SK-N-MC (cell line): ENCODE data around the gene KRTAP4-5.
A peak's percentile ranks its signal among the peaks of the same experiment; 100 is the strongest.
"Not testable (repeated sequence)": the region's sequence is repeated elsewhere in the genome, so short reads cannot be mapped to it uniquely, and the experiment has no call there.

Experiments
- DNase-seq: peaks from one replicate; pipeline ENCODE4 v3.0.0-alpha.2; 2011; ENCODE audit warnings: low read depth, low spot score
- H3K27ac ChIP-seq: fragments of 200-600 bp; sonication (generic); 2 replicates; pipeline ENCODE4 v1.5.1; 2016; ENCODE audit warnings: mixed run types
- H3K36me3 ChIP-seq: fragments of 200-600 bp; sonication (generic); 2 replicates; pipeline ENCODE4 v1.6.1; 2017; ENCODE audit warnings: antibody characterized with exemption, low read length, mixed read lengths; ENCODE audit not compliant: insufficient read depth
- H3K4me3 ChIP-seq: fragments of 200-600 bp; sonication (generic); 2 replicates; pipeline ENCODE4 v1.5.1; 2016
- H3K9ac ChIP-seq: fragments of 200-600 bp; sonication (generic); 2 replicates; pipeline ENCODE4 v1.8.0; 2017; ENCODE audit warnings: mixed run types, mixed read lengths; ENCODE audit not compliant: insufficient read length
- H3K9me3 ChIP-seq: fragments of 200-600 bp; sonication (generic); 2 replicates; pipeline ENCODE4 v1.6.1; 2017; ENCODE audit warnings: low read depth, mild to moderate bottlenecking, antibody characterized with exemption, low read length, moderate library complexity, mixed read lengths
- EZH2 ChIP-seq: fragments of 200-600 bp; sonication (generic); IDR thresholded peaks from one replicate; pipeline ENCODE4 v1.6.1; 2017; ENCODE audit warnings: antibody characterized with exemption
- FOXP2 ChIP-seq: optimal IDR thresholded peaks from 2 replicates; pipeline ENCODE3; 2011; ENCODE audit warnings: mild to moderate bottlenecking, moderate library complexity; ENCODE audit not compliant: insufficient read depth; ENCODE audit errors: extremely low read length, control extremely low read depth
- POLR2AphosphoS5 ChIP-seq: IDR thresholded peaks from 2 replicates; pipeline ENCODE4 v1.6.1; 2012; ENCODE audit warnings: mild to moderate bottlenecking, low read depth, low read length, borderline replicate concordance

The KRTAP4-5 gene

DNA sequence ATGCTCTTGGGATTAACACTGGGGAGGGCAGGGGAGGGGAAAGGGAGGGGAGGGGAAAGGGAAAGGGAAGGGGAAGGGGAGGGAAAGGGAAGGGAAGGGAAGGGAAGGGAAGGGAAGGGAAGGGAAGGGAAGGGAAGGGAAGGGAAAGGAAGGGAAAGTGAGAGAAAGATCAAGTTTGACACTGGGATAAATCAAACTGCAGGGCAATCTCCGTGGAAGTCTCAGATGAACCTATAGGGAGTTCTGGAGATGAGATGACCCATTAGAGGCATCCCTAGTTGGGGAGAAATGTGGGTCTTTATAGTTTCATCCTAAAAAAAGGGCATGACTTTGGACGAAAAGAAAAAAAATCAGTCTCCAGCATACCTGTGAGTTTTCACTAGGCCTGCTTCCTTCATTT, 27.9 kb downstream of the KRTAP4-5 start:
- Histone ChIP-seq H3K27ac (no peak overlapping the region), H3K4me3 (no peak overlapping the region), H3K9ac (no peak overlapping the region), H3K36me3 (no peaks in the 10 kb centered on the region), H3K9me3 (peaks cover 3% of the 10 kb centered on the region; the same call in 1 of the 2 replicates)
- no peak for DNase-seq
- no peak for TF ChIP-seq POLR2AphosphoS5
- TF ChIP-seq EZH2, result no peak
- TF ChIP-seq FOXP2, result no peak

DNA sequence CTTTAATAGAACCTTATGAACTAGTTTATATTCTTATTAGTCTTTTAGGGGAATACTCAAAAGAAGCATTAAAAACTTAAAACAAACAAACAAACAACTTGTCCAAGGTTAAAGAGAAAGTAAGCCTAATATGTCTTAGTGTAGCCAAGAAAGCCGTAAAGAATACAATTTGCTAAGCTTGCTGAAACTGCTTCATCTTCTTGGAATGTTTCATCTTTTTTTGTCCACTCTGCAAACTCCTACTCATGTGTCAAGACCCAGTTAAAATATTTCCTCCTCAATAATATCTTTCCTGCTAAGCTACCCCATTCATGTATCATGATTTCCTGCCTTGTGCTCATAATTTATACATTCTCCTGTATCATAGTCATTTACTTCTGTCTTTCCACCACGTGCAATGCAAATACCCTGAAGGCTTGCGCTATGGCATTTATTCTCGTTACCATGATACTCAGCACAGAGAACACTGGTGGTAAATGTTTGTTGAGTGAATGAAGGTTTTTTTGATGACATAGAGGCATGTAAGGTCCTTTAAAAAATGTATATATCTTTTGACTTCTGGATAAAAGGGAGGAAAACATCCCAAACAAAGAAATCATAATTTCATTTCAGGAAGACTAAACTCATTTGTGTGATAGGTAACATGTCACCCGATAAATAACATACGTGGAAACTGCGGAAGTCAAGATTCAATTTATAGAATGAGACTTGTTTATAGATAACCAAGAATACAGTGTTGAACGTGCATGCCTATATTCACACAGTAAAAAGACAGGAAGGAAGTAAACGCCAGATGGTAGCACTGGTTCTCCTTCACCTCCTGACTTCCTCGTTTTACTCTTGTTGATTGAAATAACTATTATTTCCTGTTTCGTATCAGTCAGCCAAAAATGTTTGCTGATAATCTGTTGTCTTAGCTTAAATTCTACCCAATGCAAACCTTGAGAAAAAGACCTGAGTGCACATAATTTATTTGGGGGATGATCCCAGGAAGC, 29.6 kb downstream of the KRTAP4-5 start:
- H3K9me3 ChIP-seq, H3K36me3 ChIP-seq, H3K9ac ChIP-seq: not testable (repeated sequence)
- DNase-seq, result peak; percentile 86
- H3K4me3 ChIP-seq, result peak overlapping the region; percentile 36; the same call in 1 of the 2 replicates
- H3K27ac ChIP-seq, result peak overlapping the region; percentile 91

DNA sequence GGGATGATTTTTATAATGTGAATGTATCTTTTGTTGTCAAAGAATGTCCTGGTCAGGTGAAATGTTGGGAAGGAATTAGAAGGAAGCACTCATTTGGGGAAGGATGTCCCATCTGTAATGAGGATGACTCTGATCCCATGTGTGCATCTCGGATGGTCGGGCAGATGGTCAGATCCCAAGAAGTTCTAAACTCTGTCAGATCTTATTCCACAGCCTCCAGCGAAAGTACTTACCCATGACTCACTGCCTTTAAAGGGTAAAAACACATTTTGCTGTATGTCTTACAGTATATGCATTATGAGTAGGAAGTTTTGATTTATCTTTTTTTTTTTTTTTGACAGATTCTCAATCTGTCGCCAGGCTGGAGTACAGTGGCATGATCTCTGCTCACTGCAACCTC, 30.9 kb downstream of the KRTAP4-5 start:
- no peak for TF ChIP-seq POLR2AphosphoS5
- no peak for TF ChIP-seq EZH2
- TF ChIP-seq FOXP2, result no peak
- Histone ChIP-seq H3K9ac (no peak overlapping the region), H3K27ac (no peak overlapping the region), H3K9me3 (no peaks in the 10 kb centered on the region), H3K36me3 (no peaks in the 10 kb centered on the region), H3K4me3 (no peak overlapping the region)
- DNase-seq, result no peak

DNA sequence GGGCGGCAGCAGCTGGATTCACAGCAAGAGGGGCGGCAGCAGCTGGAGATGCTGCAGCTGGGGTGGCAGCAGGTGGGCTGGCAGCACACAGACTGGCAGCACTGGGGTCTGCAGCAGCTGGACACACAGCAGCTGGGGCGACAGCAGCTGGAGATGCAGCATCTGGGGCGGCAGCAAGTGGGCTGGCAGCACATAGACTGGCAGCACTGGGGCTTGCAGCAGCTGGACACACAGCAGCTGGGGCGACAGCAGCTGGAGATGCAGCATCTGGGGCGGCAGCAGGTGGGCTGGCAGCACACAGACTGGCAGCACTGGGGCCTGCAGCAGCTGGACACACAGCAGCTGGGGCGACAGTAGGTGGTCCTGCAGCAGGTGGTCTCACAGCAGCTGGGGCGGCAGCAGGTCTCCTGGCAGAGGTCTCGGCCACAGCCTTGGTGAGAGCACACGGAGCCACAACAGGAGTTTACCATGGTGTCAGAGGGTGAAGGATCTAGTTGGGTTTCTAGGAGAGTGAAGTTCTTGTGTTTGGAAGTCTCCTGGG, 31.7 kb downstream of the KRTAP4-5 start, which contains the start of gene KRTAP4-11:
Gene KRTAP4-11, minus strand, starts transcription at position 528 of the 541 bp plus-strand sequence. Its CDS starts 58 bp downstream, at position 470.
- H3K4me3 ChIP-seq, H3K9ac ChIP-seq, H3K27ac ChIP-seq, DNase-seq, H3K9me3 ChIP-seq, H3K36me3 ChIP-seq: not testable (repeated sequence)

DNA sequence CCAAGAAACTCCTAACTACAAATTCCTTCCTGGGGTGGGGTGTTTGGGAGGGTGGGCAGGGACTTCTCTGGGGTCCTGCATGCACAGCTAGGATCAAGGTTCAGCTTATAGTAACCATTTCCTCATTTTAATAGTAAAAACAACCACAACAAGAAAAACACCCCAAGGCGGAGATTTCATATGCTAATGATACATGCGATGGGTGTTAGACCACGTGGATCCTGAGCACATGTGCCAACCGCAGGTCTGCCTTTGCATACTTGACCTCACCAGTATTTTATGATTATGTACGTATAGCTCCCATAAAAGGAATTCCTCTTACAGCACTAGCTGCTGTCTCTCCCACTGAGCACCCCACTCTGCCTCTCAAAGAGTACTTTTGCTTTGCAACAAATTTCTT, 33.3 kb downstream of the KRTAP4-5 start:
- H3K36me3 ChIP-seq, result peaks cover under 1% of the 10 kb centered on the region; the same call in 1 of the 2 replicates
- TF ChIP-seq POLR2AphosphoS5 (no peak; the same call in 1 of the 2 replicates), FOXP2 (no peak), EZH2 (no peak)
- DNase-seq, result peak; percentile 75
- peak overlapping the region; percentile 61 for H3K4me3 ChIP-seq
- H3K9me3 ChIP-seq, result peaks cover 6% of the 10 kb centered on the region; the same call in 1 of the 2 replicates
- H3K9ac ChIP-seq, result peak overlapping the region; percentile 6
- peak overlapping the region; percentile 43; the same call in 1 of the 2 replicates for H3K27ac ChIP-seq

DNA sequence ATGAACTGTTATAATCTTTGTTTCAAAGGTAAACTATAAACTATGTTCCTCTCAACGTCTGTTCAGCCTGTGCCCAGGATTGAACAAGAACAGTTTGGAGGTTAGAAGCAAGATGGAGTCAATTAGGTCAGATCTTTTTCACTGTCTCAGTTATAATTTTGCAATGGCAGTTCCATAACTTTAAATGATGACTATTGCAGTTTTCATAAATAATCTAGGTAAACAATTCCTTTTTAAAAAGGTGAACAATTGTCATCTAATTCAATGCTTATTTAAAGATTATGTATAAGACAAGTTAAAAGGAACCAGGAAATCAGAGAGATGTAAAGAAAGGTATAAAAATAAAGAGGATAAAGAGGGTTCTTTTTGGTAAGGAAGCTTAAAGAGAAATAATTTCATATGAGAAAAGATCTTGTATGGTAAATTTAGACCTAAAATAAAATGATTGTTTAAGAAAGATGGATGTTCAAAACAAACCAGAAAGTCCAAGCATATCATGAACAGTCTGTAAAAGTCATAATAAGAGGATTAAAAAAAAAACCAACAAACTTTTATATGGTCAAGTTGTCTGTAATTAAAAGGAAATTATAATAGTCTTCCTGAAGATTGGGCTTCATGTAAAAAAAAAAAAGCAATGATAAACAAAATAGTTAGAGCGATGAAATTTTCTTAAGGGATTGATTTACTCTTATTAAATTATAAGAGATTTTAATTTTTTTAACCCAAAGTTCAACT, 38.3 kb downstream of the KRTAP4-5 start:
- TF ChIP-seq EZH2 (no peak), POLR2AphosphoS5 (no peak), FOXP2 (no peak)
- no peak overlapping the region for H3K27ac ChIP-seq
- H3K9me3 ChIP-seq, result peaks cover 10% of the 10 kb centered on the region; the same call in 1 of the 2 replicates
- peaks cover 5% of the 10 kb centered on the region; the same call in 1 of the 2 replicates for H3K36me3 ChIP-seq
- DNase-seq, result no peak
- H3K4me3 ChIP-seq, result no peak overlapping the region
- no peak overlapping the region for H3K9ac ChIP-seq

DNA sequence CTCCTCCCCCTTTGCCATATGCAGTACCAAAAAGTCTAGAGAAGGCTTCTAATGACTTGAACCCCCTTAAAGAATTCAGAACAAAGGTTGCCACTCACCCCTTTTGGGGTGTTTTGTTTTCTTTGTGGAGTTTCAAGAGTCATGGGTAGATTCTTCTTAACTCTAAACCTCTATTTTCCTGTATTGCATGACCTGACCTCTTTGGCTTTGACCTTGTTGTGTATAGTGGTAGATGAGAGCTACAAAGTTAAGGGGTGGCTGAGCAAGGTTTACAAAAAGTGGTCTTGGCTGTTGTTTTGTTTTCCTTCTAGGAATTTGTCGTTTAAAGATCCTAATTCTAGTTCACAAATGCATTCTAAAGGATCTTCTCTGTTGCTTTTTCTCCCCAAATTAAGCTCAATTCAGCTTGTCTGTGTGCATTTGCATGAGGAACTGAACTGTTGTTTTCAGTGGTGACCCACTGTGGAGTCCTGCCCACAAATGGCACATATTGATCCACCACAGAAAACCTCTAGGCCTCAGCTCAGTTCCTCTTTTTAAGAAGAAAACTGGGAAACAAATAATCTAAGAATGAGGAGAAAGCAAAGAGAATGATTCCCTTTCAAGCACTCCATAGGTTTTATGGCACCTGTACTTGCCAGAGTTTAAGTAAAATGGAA, 40.8 kb downstream of the KRTAP4-5 start:
- not testable (repeated sequence) for H3K9me3 ChIP-seq, DNase-seq, H3K9ac ChIP-seq, H3K36me3 ChIP-seq, H3K4me3 ChIP-seq, H3K27ac ChIP-seq

DNA sequence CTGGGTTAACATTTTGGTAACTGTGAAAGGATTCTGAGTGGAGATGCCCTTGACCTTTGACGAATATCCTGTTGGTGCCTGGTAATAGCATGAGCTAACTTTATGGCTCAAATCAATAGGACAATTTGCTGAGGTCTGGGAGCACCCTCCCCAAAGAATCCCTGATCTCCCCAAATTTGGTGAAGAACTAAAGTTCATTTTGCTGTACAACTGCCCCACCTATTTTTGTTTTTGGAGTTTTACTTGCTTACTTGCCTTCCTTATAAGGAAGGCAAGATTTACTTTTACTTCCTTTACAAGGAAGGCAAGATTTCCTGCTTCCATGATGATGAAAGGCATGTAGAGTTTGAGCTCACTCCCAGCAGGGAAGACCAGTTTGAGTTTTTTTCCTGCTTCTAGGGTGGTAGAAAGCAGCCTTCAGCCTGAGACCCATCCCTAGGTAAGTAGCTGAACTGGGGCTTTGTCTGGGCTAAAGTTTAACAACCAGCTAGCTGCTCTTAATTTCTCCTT, 41.6 kb downstream of the KRTAP4-5 start:
- TF ChIP-seq FOXP2 (no peak), POLR2AphosphoS5 (no peak), EZH2 (no peak)
- peaks cover 5% of the 10 kb centered on the region; the same call in 1 of the 2 replicates for H3K36me3 ChIP-seq
- no peak overlapping the region for H3K9ac ChIP-seq
- H3K9me3 ChIP-seq, result peaks cover 10% of the 10 kb centered on the region; the same call in 1 of the 2 replicates
- H3K27ac ChIP-seq, result no peak overlapping the region
- H3K4me3 ChIP-seq, result no peak overlapping the region
- DNase-seq, result no peak

DNA sequence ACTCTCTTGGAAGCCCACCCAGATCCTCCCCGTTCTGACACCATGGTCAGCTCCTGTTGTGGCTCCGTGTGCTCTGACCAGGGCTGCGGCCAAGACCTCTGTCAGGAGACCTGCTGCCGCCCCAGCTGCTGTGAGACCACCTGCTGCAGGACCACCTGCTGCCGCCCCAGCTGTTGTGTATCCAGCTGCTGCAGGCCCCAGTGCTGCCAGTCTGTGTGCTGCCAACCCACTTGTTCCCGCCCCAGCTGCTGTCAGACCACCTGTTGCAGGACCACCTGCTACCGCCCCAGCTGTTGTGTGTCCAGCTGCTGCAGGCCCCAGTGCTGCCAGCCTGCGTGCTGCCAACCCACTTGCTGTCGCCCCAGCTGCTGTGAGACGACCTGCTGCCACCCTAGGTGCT, 44.3 kb downstream of the KRTAP4-5 start, which contains the start of gene KRTAP4-9:
Gene KRTAP4-9, plus strand, starts transcription at position 43 of the 400 bp plus-strand sequence. Its CDS starts 0 bp downstream, at position 43.
- H3K9me3 ChIP-seq, H3K36me3 ChIP-seq, H3K27ac ChIP-seq, H3K4me3 ChIP-seq, H3K9ac ChIP-seq, DNase-seq: not testable (repeated sequence)

DNA sequence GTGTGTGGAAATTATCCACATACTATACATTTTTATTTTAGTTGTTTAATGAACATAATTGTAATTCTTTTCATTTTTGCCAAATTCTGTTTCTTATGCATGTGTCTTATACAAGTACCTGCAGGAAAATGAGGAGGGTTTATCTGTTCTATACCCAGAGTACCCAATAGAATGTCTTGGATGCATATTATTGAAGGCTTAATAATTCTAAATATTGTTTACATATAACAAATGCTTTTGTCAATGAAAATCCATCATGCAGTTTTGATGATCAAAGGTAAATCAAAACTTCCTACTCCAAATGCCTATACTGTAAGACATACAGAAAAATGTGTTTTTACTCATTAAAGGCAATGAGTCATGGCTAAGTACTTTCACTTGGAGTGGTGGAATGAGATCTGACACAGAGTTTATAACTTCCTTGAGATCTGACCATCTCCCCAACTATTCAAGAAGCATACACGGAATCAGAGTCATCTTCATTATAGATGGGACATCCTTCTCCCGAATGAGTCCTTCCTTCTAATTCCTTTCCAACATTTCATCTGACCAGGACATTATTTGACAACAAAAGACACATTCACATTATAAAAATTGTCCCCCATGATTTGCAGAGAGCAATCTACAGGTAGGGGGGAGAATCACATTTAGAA, 45.1 kb downstream of the KRTAP4-5 start:
- not testable (repeated sequence) for H3K9ac ChIP-seq, DNase-seq, H3K9me3 ChIP-seq, H3K27ac ChIP-seq, H3K4me3 ChIP-seq, H3K36me3 ChIP-seq
